Measurements from ENCODE around the gene DLGAP5.

Gene DLGAP5

GRCh38 chr14:55191203-55192053 is at the start of gene DLGAP5:
Gene DLGAP5, minus strand, starts transcription at chr14:55191585. Its CDS starts 2,406 bp downstream, at chr14:55189179.
- peak within 1 kb of the TSS; percentile 71 for H3K4me3 ChIP-seq (ENCODE audit: insufficient read depth, low read length, poor library complexity, severe bottlenecking)
- TF ChIP-seq EZH2phosphoT487 (conservative IDR thresholded peaks at IDR 0.05; ENCODE audit: low read length): no peak
- no peak for TF ChIP-seq CTCF (IDR thresholded peaks at IDR 0.05; ENCODE audit: insufficient read depth, low read length, poor library complexity, severe bottlenecking)
- H4K20me1 ChIP-seq (ENCODE audit: low read depth, low read length): 0 out of 2 replicates have a peak, but pooled peaks cover 10% of the 10 kb centered on the region
- H3K79me2 ChIP-seq (ENCODE audit: insufficient read depth, low read length): peaks cover 47% of the 10 kb centered on the region
- H3F3A ChIP-seq (ENCODE audit: insufficient read depth): 0 out of 2 replicates have a peak, but pooled peaks cover 3% of the 10 kb centered on the region
- peak within 1 kb of the TSS; percentile 78 for H3K4me2 ChIP-seq (ENCODE audit: low read depth, low read length, poor library complexity, severe bottlenecking)
- no peaks in the 10 kb centered on the region for H3K9me2 ChIP-seq (replicated peaks; ENCODE audit: insufficient read depth, low read length)
- peak within 1 kb of the TSS; percentile 70 for H3K27ac ChIP-seq (ENCODE audit: low read depth, low read length)
- H3K27me3 ChIP-seq (ENCODE audit: low read length): no peaks in the 10 kb centered on the region
- H3K9me3 ChIP-seq (ENCODE audit: insufficient read depth, low read length): no peaks in the 10 kb centered on the region
- peak within 1 kb of the TSS; percentile 78 for H3K9ac ChIP-seq (ENCODE audit: low read length)
- H3K36me3 ChIP-seq (ENCODE audit: low read length): peaks cover 16% of the 10 kb centered on the region; the same call in 1 of the 2 replicates
- peak within 1 kb of the TSS; percentile 80 for H2AFZ ChIP-seq (ENCODE audit: low read depth, low read length, severe bottlenecking)

- H3K9me2 ChIP-seq (replicated peaks; ENCODE audit: insufficient read depth, low read length): no peaks in the 10 kb centered on the region
- H4K20me1 ChIP-seq (ENCODE audit: low read depth, low read length): no peaks in the 10 kb centered on the region
- H3K9me3 ChIP-seq (ENCODE audit: insufficient read depth, low read length): no peaks in the 10 kb centered on the region
- H2AFZ ChIP-seq (ENCODE audit: low read depth, low read length, severe bottlenecking): no peak overlapping the region
- H3K9ac ChIP-seq (ENCODE audit: low read length): no peak overlapping the region
- H3K4me3 ChIP-seq (ENCODE audit: insufficient read depth, low read length, poor library complexity, severe bottlenecking): no peak overlapping the region
- H3F3A ChIP-seq (ENCODE audit: insufficient read depth): no peaks in the 10 kb centered on the region
- H3K27me3 ChIP-seq (ENCODE audit: low read length): no peaks in the 10 kb centered on the region
- no peak overlapping the region for H3K4me2 ChIP-seq (ENCODE audit: low read depth, low read length, poor library complexity, severe bottlenecking)
- no peak overlapping the region for H3K27ac ChIP-seq (ENCODE audit: low read depth, low read length)
- no peak for TF ChIP-seq EZH2phosphoT487 (conservative IDR thresholded peaks at IDR 0.05; ENCODE audit: low read length)
- TF ChIP-seq CTCF (IDR thresholded peaks at IDR 0.05; ENCODE audit: insufficient read depth, low read length, poor library complexity, severe bottlenecking): no peak
- H3K36me3 ChIP-seq (ENCODE audit: low read length): no peaks in the 10 kb centered on the region
- no peaks in the 10 kb centered on the region for H3K79me2 ChIP-seq (ENCODE audit: insufficient read depth, low read length)
These were observed 49.3 kb upstream of the DLGAP5 start for GRCh38 chr14:55240526-55241178.

- H3K9me2 ChIP-seq (replicated peaks; ENCODE audit: insufficient read depth, low read length): no peaks in the 10 kb centered on the region
- H3K4me2 ChIP-seq (ENCODE audit: low read depth, low read length, poor library complexity, severe bottlenecking): no peak overlapping the region
- H3K27ac ChIP-seq (ENCODE audit: low read depth, low read length): no peak overlapping the region
- H3K36me3 ChIP-seq (ENCODE audit: low read length): no peaks in the 10 kb centered on the region
- no peaks in the 10 kb centered on the region for H3F3A ChIP-seq (ENCODE audit: insufficient read depth)
- no peaks in the 10 kb centered on the region for H3K79me2 ChIP-seq (ENCODE audit: insufficient read depth, low read length)
- no peak for TF ChIP-seq EZH2phosphoT487 (conservative IDR thresholded peaks at IDR 0.05; ENCODE audit: low read length)
- TF ChIP-seq CTCF (IDR thresholded peaks at IDR 0.05; ENCODE audit: insufficient read depth, low read length, poor library complexity, severe bottlenecking): no peak
- H4K20me1 ChIP-seq (ENCODE audit: low read depth, low read length): no peaks in the 10 kb centered on the region
- H3K9ac ChIP-seq (ENCODE audit: low read length): no peak overlapping the region
- no peaks in the 10 kb centered on the region for H3K9me3 ChIP-seq (ENCODE audit: insufficient read depth, low read length)
- H3K4me3 ChIP-seq (ENCODE audit: insufficient read depth, low read length, poor library complexity, severe bottlenecking): no peak overlapping the region
- H2AFZ ChIP-seq (ENCODE audit: low read depth, low read length, severe bottlenecking): no peak overlapping the region
- no peaks in the 10 kb centered on the region for H3K27me3 ChIP-seq (ENCODE audit: low read length)
These were observed 47.9 kb upstream of the DLGAP5 start for GRCh38 chr14:55239320-55239719.
